Measurements from ENCODE around the gene EPSTI1.

The EPSTI1 gene

GRCh38 chr13:43019811-43020210 lies 27.8 kb upstream of the EPSTI1 start:
- no peaks in the 10 kb centered on the region for H3K4me1 ChIP-seq (ENCODE audit: insufficient read depth, insufficient read length)
- no peak overlapping the region for H3K9ac ChIP-seq (ENCODE audit: insufficient read length, low read depth)
- H3K36me3 ChIP-seq (ENCODE audit: insufficient read depth, insufficient read length, low read length): no peaks in the 10 kb centered on the region
- DNase-seq (ENCODE audit: low read depth, low spot score): no peak
- H3K4me3 ChIP-seq (ENCODE audit: insufficient read length, low read depth): no peak overlapping the region
- TF ChIP-seq SUZ12 (IDR thresholded peaks at IDR 0.05; ENCODE audit: extremely low read depth, insufficient read depth, insufficient read length) (no peak), ZNF274 (IDR thresholded peaks at IDR 0.05; ENCODE audit: low read depth, low read length) (no peak)
- no peaks in the 10 kb centered on the region for H3K27me3 ChIP-seq (ENCODE audit: insufficient read depth, insufficient read length)
- H3K9me3 ChIP-seq (ENCODE audit: insufficient read depth, low read length): no peaks in the 10 kb centered on the region

GRCh38 chr13:43016226-43016625 lies 24.2 kb upstream of the EPSTI1 start:
- no peak for TF ChIP-seq ZNF274 (IDR thresholded peaks at IDR 0.05; ENCODE audit: low read depth, low read length)
- no peak for TF ChIP-seq SUZ12 (IDR thresholded peaks at IDR 0.05; ENCODE audit: extremely low read depth, insufficient read depth, insufficient read length)
- no peak for TF ChIP-seq YY1 (IDR thresholded peaks at IDR 0.05; ENCODE audit: insufficient read depth, insufficient read length)
- Histone ChIP-seq H3K4me3 (ENCODE audit: insufficient read length, low read depth) (no peak overlapping the region), H3K36me3 (ENCODE audit: insufficient read depth, insufficient read length, low read length) (no peaks in the 10 kb centered on the region), H3K9me3 (ENCODE audit: insufficient read depth, low read length) (no peaks in the 10 kb centered on the region), H3K4me1 (ENCODE audit: insufficient read depth, insufficient read length) (no peaks in the 10 kb centered on the region), H3K9ac (ENCODE audit: insufficient read length, low read depth) (no peak overlapping the region), H3K27me3 (ENCODE audit: insufficient read depth, insufficient read length) (no peaks in the 10 kb centered on the region)
- no peak for DNase-seq (ENCODE audit: low read depth, low spot score)

- Histone ChIP-seq H3K27me3 (ENCODE audit: insufficient read depth, insufficient read length) (no peaks in the 10 kb centered on the region), H3K36me3 (ENCODE audit: insufficient read depth, insufficient read length, low read length) (no peaks in the 10 kb centered on the region), H3K9me3 (ENCODE audit: insufficient read depth, low read length) (no peaks in the 10 kb centered on the region), H3K4me3 (ENCODE audit: insufficient read length, low read depth) (no peak overlapping the region), H3K4me1 (ENCODE audit: insufficient read depth, insufficient read length) (no peaks in the 10 kb centered on the region), H3K9ac (ENCODE audit: insufficient read length, low read depth) (no peak overlapping the region)
- DNase-seq (ENCODE audit: low read depth, low spot score): no peak
- no peak for TF ChIP-seq SUZ12 (IDR thresholded peaks at IDR 0.05; ENCODE audit: extremely low read depth, insufficient read depth, insufficient read length)
- TF ChIP-seq YY1 (IDR thresholded peaks at IDR 0.05; ENCODE audit: insufficient read depth, insufficient read length): no peak
Observed at GRCh38 chr13:43014162-43014561, 22.1 kb upstream of the EPSTI1 start.

- no peaks in the 10 kb centered on the region for H3K36me3 ChIP-seq (ENCODE audit: insufficient read depth, insufficient read length, low read length)
- DNase-seq (ENCODE audit: low read depth, low spot score): no peak
- no peaks in the 10 kb centered on the region for H3K4me1 ChIP-seq (ENCODE audit: insufficient read depth, insufficient read length)
- H3K9me3 ChIP-seq (ENCODE audit: insufficient read depth, low read length): no peaks in the 10 kb centered on the region
- no peak overlapping the region for H3K9ac ChIP-seq (ENCODE audit: insufficient read length, low read depth)
- no peak overlapping the region for H3K4me3 ChIP-seq (ENCODE audit: insufficient read length, low read depth)
- no peaks in the 10 kb centered on the region for H3K27me3 ChIP-seq (ENCODE audit: insufficient read depth, insufficient read length)
- TF ChIP-seq YY1 (IDR thresholded peaks at IDR 0.05; ENCODE audit: insufficient read depth, insufficient read length) (no peak), SUZ12 (IDR thresholded peaks at IDR 0.05; ENCODE audit: extremely low read depth, insufficient read depth, insufficient read length) (no peak), ZNF274 (IDR thresholded peaks at IDR 0.05; ENCODE audit: low read depth, low read length) (no peak)
Observed at GRCh38 chr13:43009506-43009905, 17.5 kb upstream of the EPSTI1 start.

GRCh38 chr13:43008596-43008995 lies 16.6 kb upstream of the EPSTI1 start:
- DNase-seq (ENCODE audit: low read depth, low spot score): no peak
- Histone ChIP-seq H3K9me3 (ENCODE audit: insufficient read depth, low read length) (no peaks in the 10 kb centered on the region), H3K9ac (ENCODE audit: insufficient read length, low read depth) (no peak overlapping the region), H3K27me3 (ENCODE audit: insufficient read depth, insufficient read length) (no peaks in the 10 kb centered on the region), H3K36me3 (ENCODE audit: insufficient read depth, insufficient read length, low read length) (no peaks in the 10 kb centered on the region), H3K4me3 (ENCODE audit: insufficient read length, low read depth) (no peak overlapping the region), H3K4me1 (ENCODE audit: insufficient read depth, insufficient read length) (no peaks in the 10 kb centered on the region)
- TF ChIP-seq ZNF274 (IDR thresholded peaks at IDR 0.05; ENCODE audit: low read depth, low read length) (no peak), YY1 (IDR thresholded peaks at IDR 0.05; ENCODE audit: insufficient read depth, insufficient read length) (no peak), SUZ12 (IDR thresholded peaks at IDR 0.05; ENCODE audit: extremely low read depth, insufficient read depth, insufficient read length) (no peak)

GRCh38 chr13:43006893-43007631 lies 15.0 kb upstream of the EPSTI1 start:
- TF ChIP-seq SUZ12 (IDR thresholded peaks at IDR 0.05; ENCODE audit: extremely low read depth, insufficient read depth, insufficient read length): no peak
- no peak for TF ChIP-seq ZNF274 (IDR thresholded peaks at IDR 0.05; ENCODE audit: low read depth, low read length)
- TF ChIP-seq YY1 (IDR thresholded peaks at IDR 0.05; ENCODE audit: insufficient read depth, insufficient read length): no peak
- Histone ChIP-seq H3K27me3 (ENCODE audit: insufficient read depth, insufficient read length) (no peaks in the 10 kb centered on the region), H3K9me3 (ENCODE audit: insufficient read depth, low read length) (no peaks in the 10 kb centered on the region), H3K36me3 (ENCODE audit: insufficient read depth, insufficient read length, low read length) (no peaks in the 10 kb centered on the region), H3K4me1 (ENCODE audit: insufficient read depth, insufficient read length) (no peaks in the 10 kb centered on the region), H3K4me3 (ENCODE audit: insufficient read length, low read depth) (no peak overlapping the region), H3K9ac (ENCODE audit: insufficient read length, low read depth) (no peak overlapping the region)
- no peak for DNase-seq (ENCODE audit: low read depth, low spot score)

- H3K36me3 ChIP-seq (ENCODE audit: insufficient read depth, insufficient read length, low read length): no peaks in the 10 kb centered on the region
- H3K27me3 ChIP-seq (ENCODE audit: insufficient read depth, insufficient read length): no peaks in the 10 kb centered on the region
- no peak overlapping the region for H3K9ac ChIP-seq (ENCODE audit: insufficient read length, low read depth)
- no peaks in the 10 kb centered on the region for H3K4me1 ChIP-seq (ENCODE audit: insufficient read depth, insufficient read length)
- H3K9me3 ChIP-seq (ENCODE audit: insufficient read depth, low read length): no peaks in the 10 kb centered on the region
- DNase-seq (ENCODE audit: low read depth, low spot score): no peak
- no peak overlapping the region for H3K4me3 ChIP-seq (ENCODE audit: insufficient read length, low read depth)
- TF ChIP-seq YY1 (IDR thresholded peaks at IDR 0.05; ENCODE audit: insufficient read depth, insufficient read length): no peak
- no peak for TF ChIP-seq ZNF274 (IDR thresholded peaks at IDR 0.05; ENCODE audit: low read depth, low read length)
- no peak for TF ChIP-seq SUZ12 (IDR thresholded peaks at IDR 0.05; ENCODE audit: extremely low read depth, insufficient read depth, insufficient read length)
Observed at GRCh38 chr13:43005460-43006236, 13.6 kb upstream of the EPSTI1 start.

Data from NT2/D1 (cell line).